ENCODE results near the gene DPP7. TPM values are rescaled to one million over a fixed set of nuclear protein-coding genes. Genes with fewer than 3 reads are reported as not detected.

DPP7 gene
- total RNA-seq, 1 experiment from 2014 or later = 51.6 TPM

GRCh38 chr9:137109250-137110146 lies 5.0 kb downstream of the DPP7 start:
- Mint-ChIP-seq H3K27me3 (ENCODE audit: unreplicated experiment) (no peaks in the 10 kb centered on the region), H3K9me3 (ENCODE audit: low read depth, unreplicated experiment) (no peaks in the 10 kb centered on the region), H3K4me1 (ENCODE audit: low read depth, unreplicated experiment) (no peaks in the 10 kb centered on the region), H3K27ac (ENCODE audit: unreplicated experiment) (no peak overlapping the region), H3K4me3 (ENCODE audit: low read depth, unreplicated experiment) (no peak overlapping the region), H3K36me3 (ENCODE audit: insufficient read depth, unreplicated experiment) (peaks cover 18% of the 10 kb centered on the region)
- no peak for TF ChIP-seq CTCF (IDR thresholded peaks at IDR 0.05; ENCODE audit: unreplicated experiment)
- DNase-seq = no peak
- intact Hi-C loops (cut with micrococcal nuclease; ENCODE audit: unreplicated experiment) = no loop called here
- BruUV-seq (replicated peaks) = no TSS peak
- CTCF ChIA-PET = no interaction called here

- H3K4me1 Mint-ChIP-seq (ENCODE audit: low read depth, unreplicated experiment) = no peaks in the 10 kb centered on the region
- no peaks in the 10 kb centered on the region for H3K27me3 Mint-ChIP-seq (ENCODE audit: unreplicated experiment)
- no peaks in the 10 kb centered on the region for H3K9me3 Mint-ChIP-seq (ENCODE audit: low read depth, unreplicated experiment)
- no peak overlapping the region for H3K27ac Mint-ChIP-seq (ENCODE audit: unreplicated experiment)
- TF ChIP-seq CTCF (IDR thresholded peaks at IDR 0.05; ENCODE audit: unreplicated experiment) = no peak
- intact Hi-C loops (cut with micrococcal nuclease; ENCODE audit: unreplicated experiment) = no loop called here
- no TSS peak for BruUV-seq (replicated peaks)
- no peak overlapping the region for H3K4me3 Mint-ChIP-seq (ENCODE audit: low read depth, unreplicated experiment)
- DNase-seq = no peak
- peaks cover 24% of the 10 kb centered on the region for H3K36me3 Mint-ChIP-seq (ENCODE audit: insufficient read depth, unreplicated experiment)
- CTCF ChIA-PET = no interaction called here
Measured at GRCh38 chr9:137108608-137109249, 5.8 kb downstream of the DPP7 start.

GRCh38 chr9:137107982-137108381 lies 6.6 kb downstream of the DPP7 start:
- TF ChIP-seq CTCF (IDR thresholded peaks at IDR 0.05; ENCODE audit: unreplicated experiment) = no peak
- intact Hi-C loops (cut with micrococcal nuclease; ENCODE audit: unreplicated experiment) = no loop called here
- no peak for DNase-seq
- no peaks in the 10 kb centered on the region for H3K9me3 Mint-ChIP-seq (ENCODE audit: low read depth, unreplicated experiment)
- H3K4me1 Mint-ChIP-seq (ENCODE audit: low read depth, unreplicated experiment) = no peaks in the 10 kb centered on the region
- BruUV-seq (replicated peaks) = no TSS peak
- H3K27me3 Mint-ChIP-seq (ENCODE audit: unreplicated experiment) = no peaks in the 10 kb centered on the region
- CTCF ChIA-PET = no interaction called here
- H3K27ac Mint-ChIP-seq (ENCODE audit: unreplicated experiment) = no peak overlapping the region
- no peak overlapping the region for H3K4me3 Mint-ChIP-seq (ENCODE audit: low read depth, unreplicated experiment)
- H3K36me3 Mint-ChIP-seq (ENCODE audit: insufficient read depth, unreplicated experiment) = peaks cover 20% of the 10 kb centered on the region

GRCh38 chr9:137107312-137107921 lies 7.1 kb downstream of the DPP7 start:
- CTCF ChIA-PET = no interaction called here
- no peak overlapping the region for H3K27ac Mint-ChIP-seq (ENCODE audit: unreplicated experiment)
- H3K4me3 Mint-ChIP-seq (ENCODE audit: low read depth, unreplicated experiment) = no peak overlapping the region
- no TSS peak for BruUV-seq (replicated peaks)
- intact Hi-C loops (cut with micrococcal nuclease; ENCODE audit: unreplicated experiment) = no loop called here
- no peaks in the 10 kb centered on the region for H3K27me3 Mint-ChIP-seq (ENCODE audit: unreplicated experiment)
- DNase-seq = no peak
- H3K4me1 Mint-ChIP-seq (ENCODE audit: low read depth, unreplicated experiment) = no peaks in the 10 kb centered on the region
- H3K9me3 Mint-ChIP-seq (ENCODE audit: low read depth, unreplicated experiment) = no peaks in the 10 kb centered on the region
- H3K36me3 Mint-ChIP-seq (ENCODE audit: insufficient read depth, unreplicated experiment) = peaks cover 20% of the 10 kb centered on the region
- no peak for TF ChIP-seq CTCF (IDR thresholded peaks at IDR 0.05; ENCODE audit: unreplicated experiment)

Measured in Calu3 (cell line).